ENCODE measurements around the gene ABHD12.
"Not testable (repeated sequence)": the region's sequence is repeated elsewhere in the genome, so short reads cannot be mapped to it uniquely, and the experiment has no call there.

Gene ABHD12

DNA sequence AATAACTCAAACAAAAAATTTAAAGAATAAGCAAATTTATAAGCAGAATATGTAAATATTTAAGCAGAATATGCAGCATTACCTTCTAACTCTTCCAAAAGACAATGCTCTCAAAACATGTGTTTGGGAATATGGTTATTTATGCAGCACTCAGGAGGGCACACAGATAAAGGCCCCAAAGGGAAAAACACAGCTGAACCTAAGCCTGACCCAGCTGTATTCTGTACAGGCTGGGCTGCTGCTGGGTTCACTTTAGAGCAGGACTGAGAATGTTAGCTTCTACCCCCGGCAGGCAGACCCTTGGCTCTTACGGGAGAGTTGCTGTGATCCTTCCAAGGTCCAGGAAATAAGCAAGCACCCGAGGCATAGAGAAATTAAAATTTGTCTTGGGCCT, 37.3 kb downstream of the ABHD12 start:
- DNase-seq, result no peak

DNA sequence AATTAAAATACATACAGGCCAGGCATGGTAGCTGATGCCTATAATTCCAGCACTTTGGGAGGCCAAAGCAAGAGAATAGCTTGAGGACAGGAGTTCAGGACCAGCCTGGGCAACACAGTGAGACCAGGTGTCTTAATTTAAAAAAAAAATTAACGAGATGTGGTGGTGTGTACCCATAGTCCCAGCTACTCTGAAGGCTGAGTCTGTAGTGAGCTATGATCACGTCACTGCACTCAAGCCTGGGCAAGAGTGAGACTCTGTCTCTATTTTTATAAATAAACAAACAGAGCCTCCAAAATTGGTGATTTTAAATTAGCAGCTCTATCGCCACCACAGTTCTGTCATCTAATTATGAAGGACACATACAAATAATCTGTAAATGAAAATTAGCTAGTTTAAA, 37.9 kb downstream of the ABHD12 start:
- no peak for DNase-seq

DNA sequence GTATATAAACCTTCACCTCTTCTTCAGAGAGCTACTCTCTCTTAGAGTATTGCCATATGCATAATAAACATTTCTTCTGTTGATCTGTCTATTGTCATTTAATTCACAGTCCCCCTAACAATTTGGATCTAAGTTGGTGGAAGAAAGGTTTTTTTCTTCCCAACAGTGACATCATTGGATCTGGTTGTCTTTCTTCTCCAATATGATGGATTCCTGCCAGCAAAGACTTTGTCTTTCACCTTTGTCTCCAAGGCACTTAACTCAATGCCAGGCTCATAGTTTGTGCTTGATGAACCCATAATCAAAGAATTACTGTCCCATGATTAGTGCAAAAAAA, 39.6 kb downstream of the ABHD12 start:
- no peak for DNase-seq

DNA sequence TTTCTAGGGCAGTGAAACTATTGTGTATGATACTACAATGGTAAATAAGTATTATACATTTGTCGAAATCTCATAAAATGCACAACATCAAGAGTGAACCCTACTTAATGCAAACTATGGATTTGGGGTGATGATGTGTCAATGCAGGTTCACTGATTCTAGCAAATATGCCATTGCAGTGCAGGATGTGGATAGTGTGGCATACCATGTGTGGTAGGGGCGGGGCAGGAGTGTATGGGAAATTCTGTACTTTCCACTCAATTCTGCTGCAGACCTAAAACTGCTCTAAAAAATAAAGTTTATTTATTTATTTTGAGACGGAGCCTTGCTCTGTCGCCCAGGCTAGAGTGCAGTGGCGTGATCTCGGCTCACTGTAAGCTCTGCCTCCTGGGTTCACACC, 44.3 kb downstream of the ABHD12 start:
- no peak for DNase-seq

DNA sequence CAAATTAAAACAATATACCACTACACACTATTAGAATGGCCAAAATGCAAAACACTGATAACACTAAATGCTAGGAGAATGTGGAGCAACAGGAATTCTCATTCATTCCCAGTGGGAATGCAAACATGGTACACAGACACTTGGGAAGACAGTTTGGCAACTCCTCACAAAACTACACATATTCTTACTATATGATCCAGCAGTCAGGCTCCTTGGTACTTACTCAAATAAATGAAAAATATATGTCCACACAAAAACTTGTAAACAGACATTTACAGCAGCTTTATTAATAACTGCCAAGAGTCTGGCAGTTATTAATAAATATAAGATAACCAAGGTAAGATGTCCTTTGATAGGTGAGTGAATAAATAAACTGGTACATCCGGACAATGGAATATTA, 44.9 kb downstream of the ABHD12 start:
- no peak for DNase-seq

DNA sequence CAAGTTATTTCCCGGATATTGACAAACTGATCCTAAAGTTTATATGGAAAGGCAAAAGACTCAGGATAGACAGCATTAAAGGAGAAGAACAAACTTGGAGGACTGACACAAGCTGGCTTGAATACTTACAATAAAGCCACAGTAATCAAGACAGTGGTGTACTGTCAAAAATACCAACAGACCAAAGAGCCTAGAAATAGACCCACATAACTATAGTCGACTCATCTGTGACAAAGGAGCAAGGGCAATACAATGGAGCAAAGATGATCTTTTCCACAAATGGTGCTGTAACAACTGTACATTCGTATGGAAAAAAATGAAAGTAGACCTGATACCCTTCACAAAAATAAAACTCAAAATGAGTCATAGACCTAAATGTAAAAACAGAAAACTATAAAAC, 46.0 kb downstream of the ABHD12 start:
- no peak for DNase-seq

DNA sequence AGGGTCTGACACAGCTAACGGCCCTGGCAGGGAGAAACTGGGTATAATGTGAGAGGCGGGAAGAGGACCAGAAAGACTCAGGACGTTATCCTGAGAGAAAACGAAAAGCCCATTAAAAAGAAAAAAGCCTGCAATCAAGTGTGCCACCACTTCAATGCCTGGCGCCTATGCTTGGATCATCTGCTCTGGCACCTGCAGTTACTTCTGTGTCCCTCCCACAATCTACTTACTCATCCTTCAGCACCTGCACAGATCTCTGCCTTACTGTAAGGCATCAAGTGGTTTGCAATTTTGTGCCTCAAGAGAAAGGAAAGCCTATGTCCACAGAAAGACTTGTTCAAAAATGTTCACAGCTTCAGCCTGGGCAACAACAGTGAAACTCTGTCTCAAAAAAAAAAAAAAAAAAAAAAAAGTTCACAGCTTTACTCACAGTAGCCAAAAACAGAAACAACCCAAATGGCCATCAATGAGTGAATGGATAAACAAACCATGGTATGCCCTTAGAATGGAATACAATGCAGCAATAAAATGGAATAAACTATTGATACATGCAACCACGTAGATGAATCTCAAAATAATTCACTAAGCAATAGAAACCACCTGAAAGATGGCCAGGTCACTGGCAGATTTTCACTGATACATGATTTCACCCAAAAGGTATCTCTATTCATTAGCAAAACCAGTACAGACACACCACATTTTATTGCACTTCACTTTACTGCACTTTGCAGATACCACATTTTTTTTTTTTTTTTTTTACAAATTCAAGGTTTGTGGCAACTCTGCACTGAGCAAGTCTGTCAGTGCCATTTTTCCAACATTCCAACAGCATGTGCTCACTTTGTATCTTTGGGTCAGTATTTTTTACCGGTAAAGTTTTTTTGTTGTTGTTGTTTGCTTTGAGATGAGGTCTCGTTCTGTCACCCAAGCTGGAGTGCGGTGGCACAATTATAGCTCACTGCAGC, 48.6 kb downstream of the ABHD12 start:
- peak; percentile 18 to 60 for DNase-seq

DNA sequence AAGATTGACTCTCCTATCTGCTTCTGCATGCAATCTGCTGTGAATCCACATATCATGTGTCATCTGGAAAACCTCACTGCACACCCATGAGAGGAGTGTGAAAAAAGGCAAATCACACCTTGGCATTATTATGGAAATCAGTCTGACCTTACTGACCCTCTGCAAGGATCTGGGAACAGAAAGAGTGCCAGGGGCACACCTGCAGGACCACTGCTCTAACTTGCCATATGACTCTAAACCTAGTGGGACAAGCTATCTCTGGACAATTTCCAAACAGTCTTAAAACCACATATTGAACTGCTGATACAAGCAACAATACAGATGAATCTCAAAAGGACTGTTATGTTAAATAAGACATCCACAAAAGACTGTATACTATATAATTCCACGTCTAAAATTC, 50.3 kb downstream of the ABHD12 start:
- DNase-seq, result no peak

DNA sequence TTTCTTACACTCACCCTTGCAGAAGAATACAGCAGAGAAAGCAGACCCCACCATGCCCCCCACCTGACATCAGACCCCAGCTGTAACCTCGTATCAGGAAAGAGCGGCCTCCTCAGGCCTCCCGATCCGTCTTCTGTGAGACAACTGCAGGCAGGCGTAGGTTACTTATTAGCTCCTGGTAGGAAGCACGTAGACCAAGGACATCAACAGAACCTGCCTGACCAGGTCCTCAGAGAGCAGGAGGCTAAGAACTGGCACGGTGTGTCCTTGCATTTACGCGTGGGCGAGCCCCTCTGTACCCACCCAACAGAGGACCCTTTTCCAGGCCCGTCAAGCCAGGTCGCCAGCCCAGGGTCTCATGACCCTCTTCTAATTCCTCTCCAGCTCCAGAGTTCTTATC, 51.0 kb downstream of the ABHD12 start:
- no peak for DNase-seq

DNA sequence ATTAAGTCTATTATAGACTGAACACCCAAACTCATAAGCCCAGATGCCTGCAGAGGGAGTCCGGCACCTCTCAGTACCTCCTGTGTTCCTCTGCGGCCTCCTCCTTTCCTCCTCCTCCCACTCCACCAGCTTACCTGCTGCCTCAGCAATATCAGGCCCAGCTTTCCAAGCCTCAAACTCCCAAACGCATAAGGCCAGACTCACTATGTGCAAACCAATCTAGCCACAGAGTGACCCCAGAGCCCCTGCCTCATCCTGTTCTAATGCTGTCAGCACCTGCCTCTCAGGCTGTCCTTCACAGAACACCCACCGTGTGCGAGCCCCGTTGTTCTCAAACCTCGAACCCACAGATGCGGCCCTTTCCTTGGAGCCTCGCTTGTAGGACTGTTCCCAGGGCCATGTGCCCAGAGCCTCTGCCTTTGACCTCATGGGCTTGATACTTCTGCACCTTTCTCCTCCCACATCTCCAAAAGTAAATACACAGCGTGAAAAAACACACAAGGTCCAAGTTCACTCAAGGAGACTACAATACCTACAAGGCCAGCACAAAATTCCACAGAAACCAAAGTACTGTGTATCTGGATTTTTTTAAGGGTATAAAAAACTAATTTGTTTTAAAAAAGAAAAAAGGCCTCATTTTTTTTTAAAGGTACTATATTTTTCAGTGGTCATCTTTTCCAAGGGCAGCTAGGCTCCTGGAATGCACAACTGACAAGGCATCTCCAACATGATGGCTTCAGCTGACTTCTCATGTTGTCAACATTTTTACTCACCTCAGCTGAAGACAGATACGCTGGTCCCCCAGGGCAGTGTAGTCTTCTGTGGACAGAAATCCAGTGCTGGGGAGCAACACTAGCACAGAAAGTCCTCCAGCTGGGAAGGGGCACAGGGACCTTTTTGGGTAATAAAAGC, 52.3 kb downstream of the ABHD12 start:
- no peak for DNase-seq

DNA sequence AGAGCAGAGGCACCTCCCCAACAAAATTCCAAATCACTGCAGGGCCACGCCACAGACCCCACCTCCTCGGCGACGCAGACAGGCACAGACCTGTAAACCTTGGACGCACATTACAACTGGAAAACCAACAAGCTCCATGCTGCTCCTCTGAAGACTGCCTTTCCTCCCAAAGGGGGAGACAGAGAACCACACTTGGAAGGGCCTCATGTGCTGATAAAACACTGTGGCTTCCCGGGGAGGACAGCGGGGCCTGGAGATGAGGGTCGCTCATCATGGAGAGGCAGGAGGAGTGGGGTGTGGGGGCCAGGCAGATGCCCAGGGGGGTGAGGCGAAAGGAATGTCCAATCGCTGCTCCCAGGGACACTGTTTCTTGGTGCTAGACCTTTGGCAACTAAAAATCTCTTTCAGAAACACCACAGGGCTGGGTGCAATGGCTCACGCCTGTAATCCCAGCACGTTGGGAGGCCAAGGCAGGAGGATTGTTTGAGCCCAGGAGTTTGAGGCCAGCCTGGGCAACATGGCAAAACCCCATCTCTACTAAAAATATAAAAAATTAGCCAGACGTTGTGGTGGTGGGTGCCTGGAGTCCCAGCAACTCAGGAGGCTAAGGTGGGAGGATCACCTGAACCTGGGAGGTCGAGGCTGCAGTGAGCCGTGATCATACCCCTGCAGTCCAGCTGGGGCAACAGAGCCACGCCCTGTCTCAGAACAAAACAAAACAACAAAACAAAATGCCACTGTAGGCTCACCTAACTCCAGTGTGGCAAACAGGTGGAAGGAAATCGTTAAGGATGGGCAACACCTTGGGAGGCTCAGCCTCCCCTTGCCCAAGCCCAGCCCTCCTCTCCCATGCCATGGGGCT, 53.8 kb downstream of the ABHD12 start:
- DNase-seq, result no peak

DNA sequence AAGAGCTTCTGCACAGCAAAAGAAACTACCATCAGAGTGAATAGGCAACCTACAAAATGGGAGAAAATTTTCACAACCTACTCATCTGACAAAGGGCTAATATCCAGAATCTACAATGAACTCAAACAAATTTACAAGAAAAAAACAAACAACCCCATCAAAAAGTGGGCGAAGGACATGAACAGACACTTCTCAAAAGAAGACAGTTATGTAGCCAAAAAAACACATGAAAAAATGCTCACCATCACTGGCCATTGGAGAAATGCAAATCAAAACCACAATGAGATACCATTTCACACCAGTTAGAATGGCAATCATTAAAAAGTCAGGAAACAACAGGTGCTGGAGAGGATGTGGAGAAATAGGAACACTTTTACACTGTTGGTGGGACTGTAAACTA, 55.7 kb downstream of the ABHD12 start:
- DNase-seq, result not testable (repeated sequence)

DNA sequence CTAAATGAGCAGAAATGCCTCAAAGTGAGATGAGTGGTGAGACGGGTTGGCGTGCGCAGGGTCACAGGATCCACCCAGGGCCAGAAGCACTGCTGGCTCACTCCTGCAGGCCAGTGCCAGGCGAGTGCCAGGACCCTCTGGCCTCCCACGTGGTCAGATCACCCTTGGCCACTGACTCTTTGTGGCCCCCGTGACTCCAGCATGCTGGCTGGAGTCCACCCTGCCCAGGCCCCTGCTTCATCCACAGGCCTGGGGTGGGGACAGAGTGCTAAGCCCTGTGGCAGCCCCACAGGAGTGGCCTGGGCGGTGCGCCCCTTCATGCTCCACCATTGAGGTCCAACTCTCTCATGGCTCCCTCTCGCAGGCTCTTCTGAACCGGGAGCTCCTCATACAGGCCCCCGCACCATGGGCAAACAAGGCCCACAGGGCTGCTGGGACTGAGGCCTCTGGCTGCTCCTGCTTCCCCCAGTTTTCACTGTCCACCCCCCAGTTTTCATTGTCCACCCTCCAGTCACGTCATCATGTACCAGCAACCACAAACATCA, 61.6 kb downstream of the ABHD12 start:
- DNase-seq, result no peak

DNA sequence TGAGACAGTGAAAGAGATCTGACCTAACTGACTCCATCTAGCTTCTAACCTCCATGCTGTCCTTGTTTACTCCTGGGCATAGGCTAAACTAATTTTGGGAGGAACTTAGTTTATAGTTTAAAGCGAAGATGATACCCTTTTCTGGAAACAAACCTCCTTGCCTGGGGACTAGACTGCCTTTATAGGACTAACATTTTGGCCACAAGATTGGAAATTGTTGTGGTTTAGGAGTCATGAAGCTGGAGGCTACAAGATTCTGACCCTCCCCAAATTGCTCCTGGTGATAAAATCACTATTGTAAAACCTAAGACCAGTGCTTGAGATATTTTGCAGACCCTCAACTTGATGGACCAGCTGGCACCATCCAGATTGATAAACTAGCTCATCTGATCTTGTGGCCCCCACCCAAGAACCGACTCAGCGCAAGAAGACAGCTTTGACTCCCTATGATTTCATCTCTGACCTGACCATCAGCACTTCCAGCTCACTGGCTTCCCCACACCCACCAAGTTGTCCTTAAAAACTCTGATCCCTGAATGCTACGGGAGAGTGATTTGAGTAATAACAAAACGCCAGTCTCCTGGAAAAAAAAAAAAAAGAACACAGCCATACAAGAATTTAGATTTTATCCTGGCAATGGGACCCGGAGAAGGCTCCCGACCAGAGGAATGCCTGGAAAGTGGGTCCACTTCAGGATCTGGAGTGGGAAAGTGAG, 63.0 kb downstream of the ABHD12 start:
- DNase-seq, result no peak

DNA sequence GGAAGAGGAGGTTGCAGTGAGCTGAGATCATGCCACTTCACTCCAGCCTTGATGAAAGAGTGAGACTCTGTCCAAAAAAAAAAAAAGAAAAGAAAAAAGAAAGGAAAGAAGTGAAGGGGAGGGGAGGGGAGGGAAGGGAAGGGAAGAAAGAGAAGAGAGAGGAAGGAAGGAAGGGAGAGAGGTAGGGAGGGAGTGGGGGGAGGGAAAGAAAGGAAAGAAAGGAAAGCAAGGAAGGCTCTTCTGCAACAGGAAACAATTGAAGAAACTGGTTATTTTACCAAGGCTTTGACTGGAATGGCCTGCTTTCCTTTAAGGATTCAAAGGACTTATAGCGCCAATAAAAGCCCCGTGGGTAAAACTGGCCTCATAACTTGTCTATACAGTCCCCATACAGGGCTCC, 64.6 kb downstream of the ABHD12 start:
- no peak for DNase-seq

DNA sequence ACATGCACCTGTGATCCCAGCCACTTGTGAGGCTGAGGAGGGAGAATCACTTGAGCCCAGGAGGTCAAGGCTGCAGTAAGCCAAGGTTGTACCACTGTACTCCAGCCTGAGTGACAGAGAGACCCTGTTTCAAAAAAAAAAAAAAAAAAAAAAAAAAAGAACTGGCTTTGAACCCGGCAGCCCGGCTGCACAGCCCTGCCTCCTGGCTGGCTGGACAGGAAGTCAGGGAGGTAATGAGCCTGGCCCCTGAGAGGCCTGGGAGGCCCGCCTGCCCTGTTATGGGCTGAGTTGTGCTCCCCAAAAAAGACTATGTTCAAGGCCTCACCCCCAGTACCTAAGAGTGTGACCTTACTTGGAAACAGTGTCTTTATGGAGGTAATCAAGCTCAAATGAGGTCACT, 65.6 kb downstream of the ABHD12 start:
- no peak for DNase-seq

DNA sequence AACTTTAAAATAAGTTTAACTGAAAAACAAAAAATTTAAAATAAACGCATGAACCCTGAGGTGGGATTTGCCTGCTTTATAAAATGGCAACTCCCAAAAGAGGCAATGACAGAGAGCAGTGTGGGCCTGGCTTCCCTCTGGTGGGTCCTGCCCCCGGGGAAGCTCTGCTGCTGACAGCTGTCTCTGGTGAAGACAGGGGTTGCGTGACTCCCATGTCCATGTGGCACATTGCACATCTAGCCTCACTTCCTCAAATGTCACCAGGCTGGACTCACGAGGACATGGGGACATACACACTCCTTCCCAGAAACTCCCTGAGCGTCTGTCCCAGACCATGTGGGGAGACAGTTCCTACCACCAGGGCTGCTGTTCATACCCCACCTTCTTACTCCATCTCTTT, 66.2 kb downstream of the ABHD12 start:
- DNase-seq, result no peak

DNA sequence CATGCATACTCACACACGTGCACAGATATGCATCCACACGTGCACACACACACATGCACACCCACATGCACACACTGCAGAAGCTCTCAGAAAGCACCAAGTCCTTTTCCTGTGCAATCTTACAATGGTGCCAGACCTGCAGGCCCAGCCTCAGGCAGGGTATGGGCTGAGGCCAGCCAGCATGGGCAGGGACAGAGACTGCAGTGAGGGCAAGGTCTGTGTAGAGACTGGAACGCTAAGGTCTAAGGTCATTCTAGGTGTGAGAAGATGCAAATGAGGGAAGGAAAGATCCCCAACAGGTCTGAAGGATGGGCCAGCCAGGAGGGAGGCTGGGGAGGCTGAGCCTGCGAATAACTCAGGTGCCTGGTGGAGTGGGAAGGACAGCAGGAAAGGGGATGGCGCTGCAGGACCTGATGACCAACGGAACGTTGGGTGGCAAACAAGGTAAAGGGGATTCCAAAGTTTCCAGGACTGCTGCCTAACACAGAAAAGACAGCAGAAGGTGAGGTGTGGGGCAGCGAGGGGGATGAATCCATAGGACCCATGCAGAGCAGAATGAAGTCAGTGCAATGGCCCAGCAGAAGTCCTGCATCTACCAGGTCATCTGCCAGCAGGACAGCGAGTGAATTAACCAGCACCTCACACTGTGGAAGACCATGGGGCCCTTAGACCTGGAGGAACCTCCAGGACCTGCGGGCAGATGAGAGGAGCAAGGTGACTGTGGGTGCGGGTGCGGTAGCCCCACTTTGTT, 67.0 kb downstream of the ABHD12 start:
- DNase-seq, result no peak

DNA sequence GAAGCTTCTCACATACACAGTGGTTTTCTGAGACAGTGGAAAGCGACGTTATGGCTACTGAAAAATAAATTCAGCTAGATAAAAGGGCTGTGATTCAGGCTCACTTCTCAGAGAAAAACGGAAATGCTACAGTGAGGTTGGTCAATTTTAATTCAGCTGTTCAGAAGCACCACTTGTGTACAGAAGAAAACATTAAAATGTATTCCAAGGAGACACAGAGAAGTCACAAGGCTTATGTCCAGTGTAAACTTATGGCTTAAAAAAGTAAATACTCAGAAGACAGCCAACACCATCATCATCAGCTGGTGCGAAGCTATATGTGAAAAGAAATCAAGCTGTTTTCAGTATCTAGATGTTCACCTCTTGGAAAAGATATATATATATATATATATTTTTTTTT, 68.6 kb downstream of the ABHD12 start:
- DNase-seq, result no peak

DNA sequence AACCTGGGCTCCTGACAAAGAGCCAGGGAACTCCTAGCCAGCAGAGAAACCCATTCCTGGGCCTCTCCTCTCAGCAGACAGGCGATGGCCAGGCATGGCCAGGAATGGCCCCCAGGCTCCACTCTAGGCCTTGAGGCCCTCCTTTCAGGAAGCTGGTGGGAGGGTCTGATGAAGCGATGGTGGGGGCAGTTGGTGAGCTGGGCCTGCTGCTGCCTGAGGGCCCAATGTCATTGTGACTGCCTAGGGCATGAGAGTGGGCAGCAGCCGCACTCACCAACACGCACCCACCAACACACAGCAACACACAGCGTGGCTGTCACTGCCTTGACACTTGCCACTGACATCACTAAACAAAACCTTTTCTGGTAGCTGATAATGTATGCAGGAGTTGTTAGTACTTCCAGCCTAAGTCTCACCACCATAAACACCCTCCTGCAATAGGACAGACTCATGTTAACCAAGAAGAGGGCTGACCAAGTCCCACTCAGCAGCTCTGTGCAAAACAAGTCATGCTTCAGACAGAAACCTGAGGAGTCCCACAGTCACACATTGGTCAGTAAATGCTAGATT, 69.3 kb downstream of the ABHD12 start:
- no peak for DNase-seq
